K562 (cell line): ENCODE data around the gene UBE2G2. TPM values are rescaled to one million over a fixed set of nuclear protein-coding genes. Genes with fewer than 3 reads are reported as not detected.

Experiments
- ATF6 ChIP-seq: sonication (generic); formaldehyde crosslinking; IDR thresholded peaks from 2 replicates; pipeline ENCODE4 v1.4.0; 2020; ENCODE audit warnings: mild to moderate bottlenecking, missing genetic modification reagents
- CREB1 ChIP-seq, 2 experiments: sonication (generic) in 1 of 2; formaldehyde crosslinking in 1 of 2; IDR thresholded peaks; 2 replicates each; pipeline versions ENCODE4 v1.6.1 to v1.8.0; 2012 to 2022; ENCODE audit warnings: inconsistent platforms in 1 of 2, mild to moderate bottlenecking in 1 of 2, missing genetic modification reagents in 1 of 2, moderate library complexity in 1 of 2
- EGR1 ChIP-seq: fragments of 450-650 bp; conservative IDR thresholded peaks from 2 replicates; pipeline ENCODE4 v1.6.1; 2017; ENCODE audit warnings: mild to moderate bottlenecking
- ERF ChIP-seq: fragments of 450-650 bp; formaldehyde crosslinking; IDR thresholded peaks from 2 replicates; pipeline ENCODE4 v1.4.0; 2020; ENCODE audit warnings: mild to moderate bottlenecking, mixed read lengths
- GATAD2B ChIP-seq: fragments of 450-650 bp; IDR thresholded peaks from 2 replicates; pipeline ENCODE4 v1.6.1; 2017; ENCODE audit warnings: mild to moderate bottlenecking, borderline replicate concordance
- MTF1 ChIP-seq: fragments of 250-450 bp; sonication (Bioruptor Pico); IDR thresholded peaks from 2 replicates; pipeline ENCODE4 v1.9.0; 2021; ENCODE audit warnings: moderate library complexity, mild to moderate bottlenecking, inconsistent platforms, borderline replicate concordance
- NR3C1 ChIP-seq: sonication (generic); formaldehyde crosslinking; IDR thresholded peaks from 2 replicates; pipeline ENCODE4 v1.8.1; 2022; ENCODE audit warnings: missing genetic modification reagents
- POLR2A ChIP-seq: fragments of 450-650 bp; conservative IDR thresholded peaks from 2 replicates; pipeline ENCODE4 v1.6.1; 2016
- POLR3A ChIP-seq: IDR thresholded peaks from 2 replicates; pipeline ENCODE4 v1.6.1; 2011; ENCODE audit warnings: borderline replicate concordance, mild to moderate bottlenecking, moderate library complexity; ENCODE audit not compliant: insufficient read length, insufficient read depth; ENCODE audit errors: extremely low read depth
- STAG1 ChIP-seq: sonication (generic); formaldehyde crosslinking; IDR thresholded peaks from 2 replicates; pipeline ENCODE4 v1.5.0; 2020; ENCODE audit warnings: missing genetic modification reagents, borderline replicate concordance
- TEAD1 ChIP-seq, 2 experiments: fragments of 450-650 bp in 1 of 2; sonication (generic) in 1 of 2; formaldehyde crosslinking; IDR thresholded peaks; 2 replicates each; pipeline versions ENCODE4 v1.4.0 to v1.8.0; 2020 to 2022; ENCODE audit warnings: mild to moderate bottlenecking in 2 of 2, missing genetic modification reagents in 1 of 2
- TOE1 ChIP-seq, 2 experiments: fragments of 450-650 bp in 1 of 2; sonication (generic) in 1 of 2; formaldehyde crosslinking in 1 of 2; IDR thresholded peaks; 2 replicates each; pipeline versions ENCODE4 v1.7.1 to v1.8.0; 2016 to 2022; ENCODE audit warnings: borderline replicate concordance in 2 of 2, mild to moderate bottlenecking in 2 of 2, antibody characterized with exemption in 1 of 2, inconsistent platforms in 1 of 2, low read depth in 1 of 2, missing genetic modification reagents in 1 of 2, moderate library complexity in 1 of 2
- TRIM24 ChIP-seq, 2 experiments: fragments of 450-650 bp; IDR thresholded peaks; 2 replicates each; pipeline ENCODE4 v1.6.1; 2016
- ZNF174 ChIP-seq: fragments of 250-450 bp; sonication (Bioruptor Pico); IDR thresholded peaks from 2 replicates; pipeline ENCODE4 v1.4.0; 2020; ENCODE audit warnings: mild to moderate bottlenecking
- polyA plus RNA-seq, 8 experiments: library from polyadenylated mRNA; depleted of rRNA in 4 of 8; stranded (reverse) in 5 of 8; unstranded in 3 of 8; fragments of >200 nt; fragmentation: Nextera tagmentation in 2 of 8; fragmentation: Illumina TruSeq in 1 of 8; extraction: Ambion mirVana in 2 of 8; extraction: Trizol in 1 of 8; gene quantifications; 2 replicates each; pipeline versions ENCODE4 v1.2.1 to v1.2.3, GENCODE V29; 2011 to 2014; ENCODE audit warnings: inconsistent platforms in 1 of 8, missing spikeins in 1 of 8
- total RNA-seq, 7 experiments: library from RNA; depleted of rRNA in 6 of 7; stranded (reverse); fragments of >200 nt in 6 of 7; fragmentation: Illumina TruSeq in 2 of 7; extraction: Trizol in 2 of 7; gene quantifications; 2 replicates each; pipeline versions ENCODE4 v1.2.1 to v1.2.3, GENCODE V29; 2011 to 2021; ENCODE audit warnings: low replicate concordance in 1 of 7
- TF ChIP-seq, protein P1 (sequence below): sonication (generic); formaldehyde crosslinking; IDR thresholded peaks from 2 replicates; pipeline ENCODE4 v1.8.0; 2023; ENCODE audit warnings: mild to moderate bottlenecking, missing genetic modification reagents
- TF ChIP-seq, protein P2 (sequence below): fragments of 250-450 bp; sonication (Bioruptor Pico); IDR thresholded peaks from 2 replicates; pipeline ENCODE4 v1.9.0; 2021; ENCODE audit warnings: mild to moderate bottlenecking, inconsistent platforms
- TF ChIP-seq, protein P3 (sequence below): fragments of 250-450 bp; sonication (Bioruptor Pico); IDR thresholded peaks from 2 replicates; pipeline ENCODE4 v1.8.0; 2022; ENCODE audit warnings: moderate library complexity, mild to moderate bottlenecking, inconsistent platforms

UBE2G2 gene
- total and polyA plus RNA-seq, 9 of the 15 experiments (the other 6 are each of a cell fraction or from before 2014, with no cell fraction given), result 47.5 to 225 (median 140) TPM

- TF ChIP-seq ATF6, result no peak
- TF ChIP-seq POLR2A, result no peak
- TF ChIP-seq GATAD2B, result 0 out of 2 replicates have a peak, but pooled peaks have one; percentile 9
- no peak for TF ChIP-seq CREB1 (IDR thresholded peaks at IDR 0.05)
- 0 out of 2 replicates have a peak, but pooled peaks have one; percentile 4 for TF ChIP-seq CREB1 (CRISPR knock-in tag; IDR thresholded peaks at IDR 0.05)
- TF ChIP-seq, protein P1, sequence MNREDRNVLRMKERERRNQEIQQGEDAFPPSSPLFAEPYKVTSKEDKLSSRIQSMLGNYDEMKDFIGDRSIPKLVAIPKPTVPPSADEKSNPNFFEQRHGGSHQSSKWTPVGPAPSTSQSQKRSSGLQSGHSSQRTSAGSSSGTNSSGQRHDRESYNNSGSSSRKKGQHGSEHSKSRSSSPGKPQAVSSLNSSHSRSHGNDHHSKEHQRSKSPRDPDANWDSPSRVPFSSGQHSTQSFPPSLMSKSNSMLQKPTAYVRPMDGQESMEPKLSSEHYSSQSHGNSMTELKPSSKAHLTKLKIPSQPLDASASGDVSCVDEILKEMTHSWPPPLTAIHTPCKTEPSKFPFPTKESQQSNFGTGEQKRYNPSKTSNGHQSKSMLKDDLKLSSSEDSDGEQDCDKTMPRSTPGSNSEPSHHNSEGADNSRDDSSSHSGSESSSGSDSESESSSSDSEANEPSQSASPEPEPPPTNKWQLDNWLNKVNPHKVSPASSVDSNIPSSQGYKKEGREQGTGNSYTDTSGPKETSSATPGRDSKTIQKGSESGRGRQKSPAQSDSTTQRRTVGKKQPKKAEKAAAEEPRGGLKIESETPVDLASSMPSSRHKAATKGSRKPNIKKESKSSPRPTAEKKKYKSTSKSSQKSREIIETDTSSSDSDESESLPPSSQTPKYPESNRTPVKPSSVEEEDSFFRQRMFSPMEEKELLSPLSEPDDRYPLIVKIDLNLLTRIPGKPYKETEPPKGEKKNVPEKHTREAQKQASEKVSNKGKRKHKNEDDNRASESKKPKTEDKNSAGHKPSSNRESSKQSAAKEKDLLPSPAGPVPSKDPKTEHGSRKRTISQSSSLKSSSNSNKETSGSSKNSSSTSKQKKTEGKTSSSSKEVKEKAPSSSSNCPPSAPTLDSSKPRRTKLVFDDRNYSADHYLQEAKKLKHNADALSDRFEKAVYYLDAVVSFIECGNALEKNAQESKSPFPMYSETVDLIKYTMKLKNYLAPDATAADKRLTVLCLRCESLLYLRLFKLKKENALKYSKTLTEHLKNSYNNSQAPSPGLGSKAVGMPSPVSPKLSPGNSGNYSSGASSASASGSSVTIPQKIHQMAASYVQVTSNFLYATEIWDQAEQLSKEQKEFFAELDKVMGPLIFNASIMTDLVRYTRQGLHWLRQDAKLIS, result no peak
- TF ChIP-seq STAG1, result no peak
- TF ChIP-seq, protein P2, sequence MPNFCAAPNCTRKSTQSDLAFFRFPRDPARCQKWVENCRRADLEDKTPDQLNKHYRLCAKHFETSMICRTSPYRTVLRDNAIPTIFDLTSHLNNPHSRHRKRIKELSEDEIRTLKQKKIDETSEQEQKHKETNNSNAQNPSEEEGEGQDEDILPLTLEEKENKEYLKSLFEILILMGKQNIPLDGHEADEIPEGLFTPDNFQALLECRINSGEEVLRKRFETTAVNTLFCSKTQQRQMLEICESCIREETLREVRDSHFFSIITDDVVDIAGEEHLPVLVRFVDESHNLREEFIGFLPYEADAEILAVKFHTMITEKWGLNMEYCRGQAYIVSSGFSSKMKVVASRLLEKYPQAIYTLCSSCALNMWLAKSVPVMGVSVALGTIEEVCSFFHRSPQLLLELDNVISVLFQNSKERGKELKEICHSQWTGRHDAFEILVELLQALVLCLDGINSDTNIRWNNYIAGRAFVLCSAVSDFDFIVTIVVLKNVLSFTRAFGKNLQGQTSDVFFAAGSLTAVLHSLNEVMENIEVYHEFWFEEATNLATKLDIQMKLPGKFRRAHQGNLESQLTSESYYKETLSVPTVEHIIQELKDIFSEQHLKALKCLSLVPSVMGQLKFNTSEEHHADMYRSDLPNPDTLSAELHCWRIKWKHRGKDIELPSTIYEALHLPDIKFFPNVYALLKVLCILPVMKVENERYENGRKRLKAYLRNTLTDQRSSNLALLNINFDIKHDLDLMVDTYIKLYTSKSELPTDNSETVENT, result no peak
- TF ChIP-seq NR3C1 (CRISPR knock-in tag), result no peak
- no peak for TF ChIP-seq EGR1
- TF ChIP-seq POLR3A, result no peak
- TF ChIP-seq, protein P3, sequence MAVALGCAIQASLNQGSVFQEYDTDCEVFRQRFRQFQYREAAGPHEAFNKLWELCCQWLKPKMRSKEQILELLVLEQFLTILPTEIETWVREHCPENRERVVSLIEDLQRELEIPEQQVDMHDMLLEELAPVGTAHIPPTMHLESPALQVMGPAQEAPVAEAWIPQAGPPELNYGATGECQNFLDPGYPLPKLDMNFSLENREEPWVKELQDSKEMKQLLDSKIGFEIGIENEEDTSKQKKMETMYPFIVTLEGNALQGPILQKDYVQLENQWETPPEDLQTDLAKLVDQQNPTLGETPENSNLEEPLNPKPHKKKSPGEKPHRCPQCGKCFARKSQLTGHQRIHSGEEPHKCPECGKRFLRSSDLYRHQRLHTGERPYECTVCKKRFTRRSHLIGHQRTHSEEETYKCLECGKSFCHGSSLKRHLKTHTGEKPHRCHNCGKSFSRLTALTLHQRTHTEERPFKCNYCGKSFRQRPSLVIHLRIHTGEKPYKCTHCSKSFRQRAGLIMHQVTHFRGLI, result no peak
- TF ChIP-seq ERF, result no peak
- no peak for TF ChIP-seq TOE1 (IDR thresholded peaks at IDR 0.05; ENCODE audit: borderline replicate concordance)
- no peak for TF ChIP-seq TOE1 (CRISPR knock-in tag; IDR thresholded peaks at IDR 0.05; ENCODE audit: borderline replicate concordance, low read depth)
- TF ChIP-seq TEAD1 (CRISPR knock-in tag; IDR thresholded peaks at IDR 0.05), result no peak
- no peak for TF ChIP-seq ZNF174 (CRISPR knock-in tag)
- no peak for TF ChIP-seq MTF1
- TF ChIP-seq TRIM24 (IDR thresholded peaks at IDR 0.05), result no peak
Observed at GRCh38 chr21:44818640-44819011, 17.0 kb upstream of the UBE2G2 start (continued).
